ENCODE data around the gene TNFAIP8L3.
"Not testable (repeated sequence)": the region's sequence is repeated elsewhere in the genome, so short reads cannot be mapped to it uniquely, and the experiment has no call there.

Gene TNFAIP8L3

GRCh38 chr15:51051776-51052175 is 42.9 kb downstream of the TNFAIP8L3 start:
- no peak for DNase-seq

GRCh38 chr15:51049081-51049480 is 45.6 kb downstream of the TNFAIP8L3 start:
- DNase-seq = no peak

GRCh38 chr15:51048308-51048707 is 46.4 kb downstream of the TNFAIP8L3 start:
- DNase-seq = no peak

DNA sequence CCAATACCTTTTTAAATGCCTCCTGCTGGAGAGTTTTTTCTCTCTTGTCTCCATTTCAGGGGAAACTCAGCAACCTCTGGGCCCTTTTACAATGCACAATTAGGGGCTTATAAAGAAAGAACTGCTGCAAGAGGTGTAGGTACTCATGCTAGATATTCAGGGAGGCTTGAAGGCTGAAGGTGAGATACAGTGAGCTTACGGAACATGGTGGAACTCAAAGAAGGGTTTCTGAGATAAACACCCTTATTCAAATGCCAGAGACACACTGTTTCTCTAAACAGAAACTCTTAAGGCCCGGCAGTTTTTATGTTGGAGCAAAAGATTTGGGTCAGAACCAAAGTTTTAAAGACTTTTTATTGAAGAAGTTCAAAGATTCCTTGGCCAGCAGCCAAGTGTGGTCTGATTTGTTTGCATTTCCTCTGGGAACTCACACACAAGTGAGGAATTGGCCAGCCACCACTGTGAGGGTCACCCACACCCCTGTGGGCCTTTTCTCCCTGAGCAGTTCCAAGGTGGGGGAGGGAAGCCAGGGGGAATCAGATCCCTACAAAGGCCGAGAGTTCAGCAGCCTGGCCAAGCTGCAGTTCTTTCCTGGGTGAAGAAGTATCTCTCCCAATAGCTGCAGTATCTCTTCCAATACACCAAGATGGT is 47.8 kb downstream of the TNFAIP8L3 start:
- no peak for DNase-seq

DNA sequence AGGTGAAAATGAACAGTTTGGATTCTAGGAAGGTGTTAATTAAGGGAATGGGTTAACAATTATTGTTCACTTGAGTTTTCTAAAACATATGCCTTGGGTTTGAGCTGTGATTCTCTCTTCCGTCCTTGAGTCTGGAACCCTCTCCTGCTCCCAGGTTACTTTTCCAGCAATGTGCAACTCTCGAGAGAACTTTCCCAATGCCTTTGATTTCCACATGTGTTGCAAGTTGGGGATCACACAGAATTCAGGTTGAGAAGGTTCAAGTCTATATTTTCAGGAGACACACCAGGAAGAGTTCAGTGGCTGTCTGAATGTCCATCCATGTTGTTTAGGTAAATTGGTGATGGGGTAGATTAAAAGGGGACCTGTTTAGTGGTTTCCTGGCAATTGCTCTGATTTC is 48.7 kb downstream of the TNFAIP8L3 start:
- no peak for DNase-seq

GRCh38 chr15:51044037-51044727 is 50.5 kb downstream of the TNFAIP8L3 start:
- no peak for DNase-seq

DNA sequence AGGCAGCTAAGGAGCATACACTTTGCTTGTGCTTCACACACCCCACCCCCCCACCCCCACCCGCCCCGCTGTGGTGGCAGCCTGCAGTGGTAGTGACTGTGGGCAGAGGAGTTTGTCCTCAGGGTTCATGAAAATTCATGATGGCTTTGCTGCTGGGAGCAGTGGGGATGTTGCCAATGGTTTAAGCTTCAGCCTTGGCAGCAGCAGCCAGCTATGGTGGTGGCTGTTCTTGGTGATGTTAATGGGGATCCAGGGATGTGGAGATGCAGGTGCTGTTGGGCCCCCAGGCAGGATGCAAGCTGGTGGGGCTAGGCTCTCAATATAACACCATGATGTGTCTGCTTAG is 55.8 kb downstream of the TNFAIP8L3 start:
- DNase-seq = no peak

DNA sequence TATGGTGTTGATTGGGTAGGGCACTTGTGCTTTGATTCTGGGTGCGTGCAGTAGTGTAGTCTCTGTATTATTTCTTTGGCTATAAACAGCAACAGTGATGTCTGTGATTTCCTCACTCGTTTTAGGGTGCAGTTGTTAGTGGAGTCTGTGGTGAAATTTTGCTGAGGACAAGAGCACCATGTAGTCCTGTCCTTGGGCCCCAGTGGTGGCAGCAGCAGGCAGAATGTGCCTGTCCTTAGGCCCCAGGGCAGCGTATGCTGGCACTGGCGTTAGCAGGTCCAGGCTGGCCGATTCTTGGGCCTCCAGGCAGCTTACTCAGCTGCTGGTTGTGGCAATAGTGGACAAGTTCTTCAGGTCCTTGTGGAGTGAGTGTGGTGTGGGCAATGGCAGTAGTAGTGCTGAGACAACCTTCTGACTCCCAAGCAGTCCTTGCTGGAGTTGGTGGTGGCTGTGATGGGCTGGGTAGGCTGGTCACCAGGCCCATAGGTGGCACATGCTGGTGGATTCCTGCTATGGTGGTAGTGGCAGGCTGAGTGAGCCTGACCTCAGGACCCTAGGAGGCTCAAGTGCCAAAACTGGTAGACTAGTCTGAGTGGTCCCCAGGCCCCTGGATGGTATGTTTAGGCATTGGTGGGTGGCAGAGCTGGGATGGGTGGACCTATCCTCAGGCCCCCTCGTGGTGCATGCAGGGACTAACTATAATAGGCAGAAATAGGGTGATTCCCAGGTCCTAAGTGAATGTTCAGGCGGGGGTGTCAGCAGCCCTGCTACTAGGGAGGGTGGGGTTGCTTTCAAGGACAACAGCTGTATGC is 56.3 kb downstream of the TNFAIP8L3 start:
- no peak for DNase-seq

GRCh38 chr15:51037474-51037873 is 57.2 kb downstream of the TNFAIP8L3 start:
- DNase-seq = not testable (repeated sequence)

- DNase-seq = no peak
Observed at GRCh38 chr15:51030649-51031316, 63.9 kb downstream of the TNFAIP8L3 start.

DNA sequence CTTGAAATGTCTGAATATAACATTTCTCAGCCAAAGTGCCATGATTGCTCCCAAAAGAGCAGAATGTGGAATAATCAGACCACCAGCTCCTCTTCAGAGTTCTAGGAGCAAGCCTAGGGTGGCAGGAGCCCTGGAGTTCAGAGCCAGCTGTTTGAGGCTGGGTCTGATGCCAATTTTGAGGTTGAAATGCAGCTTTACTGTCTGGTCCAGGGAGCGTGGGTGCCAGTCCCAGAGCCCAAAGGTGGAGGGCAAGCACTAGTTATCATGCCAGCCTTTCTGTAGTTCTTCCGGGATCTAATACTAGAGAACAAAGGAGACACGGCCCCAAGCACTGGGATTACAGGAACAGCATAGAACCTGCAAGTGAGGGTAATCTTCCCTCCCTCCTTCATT is 69.3 kb downstream of the TNFAIP8L3 start:
- no peak for DNase-seq

- DNase-seq = no peak
Observed at GRCh38 chr15:51024735-51025453, 69.8 kb downstream of the TNFAIP8L3 start.

- DNase-seq = no peak
Observed at GRCh38 chr15:51023499-51023898, 71.2 kb downstream of the TNFAIP8L3 start.

- DNase-seq = no peak
Observed at GRCh38 chr15:51022206-51022605, 72.5 kb downstream of the TNFAIP8L3 start.

GRCh38 chr15:51016615-51017014 is 78.1 kb downstream of the TNFAIP8L3 start:
- no peak for DNase-seq

GRCh38 chr15:51011212-51011611 is 83.5 kb downstream of the TNFAIP8L3 start:
- no peak for DNase-seq

GRCh38 chr15:51007131-51007666 is 87.5 kb downstream of the TNFAIP8L3 start:
- no peak for DNase-seq

All from activated CD4-positive, alpha-beta T cell treated with anti-CD3 and anti-CD28 coated beads, Interleukin-10, Interleukin-2, amounts not matched to agents 100 ng/mL and 50 ng/mL, durations not matched to agents 16 hours and 8 hours (primary cell).